Stimulated activated CD4-positive, alpha-beta T cell treated with anti-CD3 and anti-CD28 coated beads, Interleukin-1b, Interleukin-23, amount 100 ng/mL, for 1 hour (primary cell): Measurements from ENCODE around the gene FHOD1.

Source experiments
- DNase-seq, 2 donors: peaks; one replicate each; pipeline ENCODE4 v3.0.0-alpha.2; 2020; ENCODE audit warnings: low read depth in 2 of 2

Gene FHOD1

GRCh38 chr16:67234180-67234597 is 13.1 kb downstream of the FHOD1 start:
- DNase-seq: no peak

- no peak for DNase-seq
Measured at GRCh38 chr16:67233596-67233995, 13.7 kb downstream of the FHOD1 start.

- no peak for DNase-seq
Measured at GRCh38 chr16:67230809-67231660, 16.2 kb downstream of the FHOD1 start.

GRCh38 chr16:67229906-67230808 is 17.1 kb downstream of the FHOD1 start:
- DNase-seq: no peak

GRCh38 chr16:67228905-67229304 is 18.4 kb downstream of the FHOD1 start:
- DNase-seq: no peak

GRCh38 chr16:67228034-67228785 is 19.1 kb downstream of the FHOD1 start:
- no peak for DNase-seq

- no peak for DNase-seq
Measured at GRCh38 chr16:67227567-67227921, 19.7 kb downstream of the FHOD1 start.

- peak; percentile 92 to 97 for DNase-seq
Measured at GRCh38 chr16:67226804-67227566, 20.3 kb downstream of the FHOD1 start, which contains the start of gene TMEM208. TMEM208 (plus strand) TSS chr16:67227130; CDS start chr16:67227219, 89 bp downstream.

- DNase-seq: no peak
Measured at GRCh38 chr16:67226295-67226803, 20.9 kb downstream of the FHOD1 start.

- no peak for DNase-seq
Measured at GRCh38 chr16:67223992-67224391, 23.3 kb downstream of the FHOD1 start.

- DNase-seq: no peak
Measured at GRCh38 chr16:67216612-67217490, 30.4 kb downstream of the FHOD1 start.

- no peak for DNase-seq
Measured at GRCh38 chr16:67215706-67216105, 31.6 kb downstream of the FHOD1 start.

GRCh38 chr16:67213197-67214019 is 33.9 kb downstream of the FHOD1 start:
- DNase-seq: no peak

- no peak for DNase-seq
Measured at GRCh38 chr16:67212766-67213165, 34.5 kb downstream of the FHOD1 start.

GRCh38 chr16:67211674-67212073 is 35.6 kb downstream of the FHOD1 start:
- no peak for DNase-seq

- no peak for DNase-seq
Measured at GRCh38 chr16:67210069-67210937, 37.0 kb downstream of the FHOD1 start.

GRCh38 chr16:67209565-67209964 is 37.7 kb downstream of the FHOD1 start:
- DNase-seq: no peak
